HG03520 (cell line): Measurements from ENCODE around the gene ATP8B4.
"Not testable (repeated sequence)": the region's sequence is repeated elsewhere in the genome, so short reads cannot be mapped to it uniquely, and the experiment has no call there.

Experiments
- ATAC-seq: cut with Tn5 transposase; IDR thresholded peaks from one replicate; pipeline ENCODE4 v1.9.1; 2021; ENCODE audit warnings: mild to moderate bottlenecking, moderate library complexity; ENCODE audit not compliant: unreplicated experiment

ATP8B4 gene

DNA sequence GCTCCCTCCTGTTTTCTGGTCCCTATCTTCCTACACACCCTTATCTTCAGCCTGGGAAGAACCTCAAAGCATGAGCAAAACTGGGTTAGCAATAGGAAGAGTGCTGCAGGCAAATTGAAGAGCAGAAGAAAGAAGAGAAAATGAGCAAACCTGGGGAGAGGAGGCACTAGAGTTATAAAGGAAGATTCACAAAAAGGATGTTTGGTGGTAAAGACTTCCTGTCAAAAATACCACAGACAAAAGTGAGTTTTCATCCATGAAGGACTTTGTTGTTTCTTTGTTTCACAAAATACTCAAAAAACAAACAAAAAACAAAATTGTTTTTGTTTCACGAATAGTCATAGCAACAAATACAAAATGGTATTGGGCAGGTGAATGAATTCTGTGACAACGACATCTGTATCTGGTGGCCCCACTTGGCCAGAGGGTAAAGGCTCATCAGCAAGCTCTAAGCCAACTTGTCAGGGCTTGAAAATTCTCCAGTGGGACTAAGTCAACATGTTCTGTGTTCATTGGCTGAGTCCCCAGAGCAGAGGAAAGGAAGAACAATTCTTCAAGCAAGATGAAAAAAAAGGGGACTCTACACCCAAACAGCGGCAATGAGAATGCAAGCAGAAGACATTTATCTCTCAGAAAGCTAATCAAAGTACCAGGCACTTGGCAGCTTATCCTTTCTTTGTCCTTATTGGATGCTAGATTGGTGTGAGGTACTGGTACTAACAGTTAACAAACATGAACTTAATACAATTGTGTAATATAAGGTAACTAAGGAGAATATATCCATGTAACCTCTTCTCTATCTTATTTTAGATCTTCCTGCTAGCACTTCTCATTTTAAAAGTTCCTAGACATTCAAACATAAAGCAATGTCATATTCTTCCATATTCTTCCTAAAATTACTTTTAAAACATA is 9.7 kb downstream of the ATP8B4 start:
- no peak for ATAC-seq

DNA sequence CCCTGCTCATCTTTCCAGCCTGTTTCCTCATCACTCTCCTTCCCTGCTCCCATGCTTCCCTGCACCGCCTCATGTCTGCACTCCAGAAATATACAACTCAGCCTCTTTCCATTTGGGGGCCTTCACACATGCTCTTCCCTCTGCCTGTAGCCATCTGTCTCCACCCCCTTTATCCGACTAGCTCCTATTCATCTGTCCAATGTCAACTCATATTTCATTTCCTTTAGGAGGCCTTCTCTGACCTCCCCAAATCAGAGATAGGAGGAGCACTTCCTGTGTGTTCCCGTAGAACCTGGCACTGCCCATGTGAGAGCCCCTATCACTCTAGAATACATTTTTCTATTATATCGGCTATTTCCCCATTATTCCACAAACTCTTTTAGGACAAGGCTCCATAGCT is 10.6 kb downstream of the ATP8B4 start:
- ATAC-seq, result no peak

DNA sequence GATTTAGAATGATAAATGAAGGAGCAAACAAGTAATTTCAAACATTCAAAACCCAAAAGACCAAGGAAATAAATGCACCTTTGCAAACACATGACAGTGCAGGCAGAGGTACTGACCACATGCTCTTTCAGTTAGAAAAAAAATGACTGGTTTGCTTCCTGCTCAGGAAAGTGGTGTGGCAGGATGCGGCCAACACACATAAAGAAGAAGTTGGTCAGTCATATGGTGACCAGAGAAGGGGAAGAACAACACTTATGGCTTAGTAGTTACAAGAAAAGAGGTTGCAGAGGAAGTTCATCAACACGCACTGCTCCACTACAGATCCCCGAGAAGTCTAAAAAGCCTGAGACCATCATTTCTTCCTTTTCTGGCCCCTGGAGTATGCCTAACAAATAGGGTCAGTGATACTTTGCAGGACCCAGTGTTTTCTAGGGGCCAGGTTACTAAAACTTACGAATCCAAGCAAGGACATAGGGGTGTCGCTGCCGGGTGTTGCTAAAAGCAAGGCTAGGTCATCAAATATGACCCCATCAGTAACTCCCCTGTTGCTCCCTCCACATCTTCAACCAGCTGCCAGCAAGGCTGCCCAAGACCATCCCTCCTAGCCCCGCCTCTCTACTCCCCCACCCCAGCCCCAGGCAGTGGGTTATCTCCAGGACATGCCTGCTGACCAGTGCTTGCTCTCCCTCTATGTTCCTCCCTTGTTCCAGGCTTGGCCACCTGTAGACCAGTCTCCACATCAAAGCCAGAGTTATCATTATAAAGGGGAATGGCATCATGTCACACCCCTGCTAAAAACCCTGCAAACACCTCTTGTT is 11.2 kb downstream of the ATP8B4 start:
- ATAC-seq, result peak; percentile 92

DNA sequence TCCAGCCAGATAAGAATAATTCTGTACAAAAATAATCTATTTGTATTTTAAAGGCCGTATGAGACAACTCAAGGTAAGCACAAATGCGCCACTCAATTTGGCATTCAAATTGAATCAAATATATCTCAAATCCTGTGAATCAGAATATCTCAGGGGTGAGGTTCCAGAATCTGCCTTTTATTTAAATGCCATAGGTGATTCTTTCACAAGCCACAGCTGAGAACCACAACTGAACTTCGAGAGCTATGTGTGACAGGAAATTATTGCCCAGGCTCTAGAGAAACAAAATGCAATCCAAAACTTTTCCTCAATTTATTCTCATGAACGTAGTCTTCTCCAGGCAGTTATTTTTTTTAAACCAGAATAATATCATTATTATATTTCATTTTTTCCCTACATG is 11.9 kb downstream of the ATP8B4 start:
- ATAC-seq, result no peak

DNA sequence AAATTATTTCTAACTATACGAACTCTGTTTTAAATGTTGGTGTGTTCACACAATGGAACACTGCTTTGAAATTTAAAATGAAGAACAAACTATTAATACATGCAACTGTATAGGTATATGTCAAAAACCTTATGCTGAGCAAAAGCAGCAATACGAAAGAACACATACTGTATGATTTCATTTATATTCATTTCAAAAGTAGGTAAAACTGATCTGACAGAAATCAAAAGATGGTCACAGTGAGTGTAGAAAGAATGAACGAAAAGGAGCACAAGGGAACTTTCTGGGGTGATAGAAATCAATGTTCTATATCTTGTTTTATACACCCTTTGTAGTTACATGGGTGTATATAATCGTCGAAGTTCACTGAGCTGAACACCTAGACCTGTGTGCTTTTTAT is 12.6 kb downstream of the ATP8B4 start:
- ATAC-seq, result no peak

DNA sequence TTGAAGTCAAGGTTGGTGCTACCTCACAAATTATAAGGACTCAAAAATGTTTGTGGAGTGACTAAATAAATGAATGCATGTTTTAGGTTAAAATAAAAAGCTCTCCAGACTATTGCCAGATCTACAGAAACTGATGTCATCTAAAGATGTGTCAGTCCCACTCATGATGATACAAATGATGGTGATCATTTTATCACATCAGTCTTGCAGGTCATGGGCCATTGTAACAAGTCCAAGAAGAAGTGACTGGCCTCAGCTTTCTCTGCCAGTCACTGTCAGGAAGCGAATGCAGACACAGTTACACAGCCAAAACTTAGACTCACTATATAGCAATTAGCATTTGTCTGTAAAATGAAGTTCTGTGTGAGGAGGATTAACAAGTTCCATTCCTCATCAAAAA is 18.5 kb downstream of the ATP8B4 start:
- no peak for ATAC-seq

DNA sequence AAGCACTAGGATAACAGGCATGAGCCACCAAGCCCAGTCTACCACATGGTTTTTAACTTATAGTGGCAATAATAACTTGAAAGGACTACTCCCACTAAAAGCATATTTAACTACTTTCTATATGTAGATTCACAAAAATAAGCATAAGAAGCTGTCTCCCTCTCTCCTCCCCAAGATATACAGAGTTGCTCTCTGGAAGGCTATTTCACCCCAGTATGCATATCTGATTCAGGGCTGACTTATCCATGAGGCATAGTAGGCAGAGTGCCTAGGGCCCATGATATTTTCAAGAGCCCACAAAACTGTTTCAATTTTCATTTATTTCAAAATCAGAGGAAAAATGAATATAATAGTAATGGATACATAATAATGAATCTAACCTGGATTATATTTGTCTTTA is 20.5 kb downstream of the ATP8B4 start:
- ATAC-seq, result no peak

DNA sequence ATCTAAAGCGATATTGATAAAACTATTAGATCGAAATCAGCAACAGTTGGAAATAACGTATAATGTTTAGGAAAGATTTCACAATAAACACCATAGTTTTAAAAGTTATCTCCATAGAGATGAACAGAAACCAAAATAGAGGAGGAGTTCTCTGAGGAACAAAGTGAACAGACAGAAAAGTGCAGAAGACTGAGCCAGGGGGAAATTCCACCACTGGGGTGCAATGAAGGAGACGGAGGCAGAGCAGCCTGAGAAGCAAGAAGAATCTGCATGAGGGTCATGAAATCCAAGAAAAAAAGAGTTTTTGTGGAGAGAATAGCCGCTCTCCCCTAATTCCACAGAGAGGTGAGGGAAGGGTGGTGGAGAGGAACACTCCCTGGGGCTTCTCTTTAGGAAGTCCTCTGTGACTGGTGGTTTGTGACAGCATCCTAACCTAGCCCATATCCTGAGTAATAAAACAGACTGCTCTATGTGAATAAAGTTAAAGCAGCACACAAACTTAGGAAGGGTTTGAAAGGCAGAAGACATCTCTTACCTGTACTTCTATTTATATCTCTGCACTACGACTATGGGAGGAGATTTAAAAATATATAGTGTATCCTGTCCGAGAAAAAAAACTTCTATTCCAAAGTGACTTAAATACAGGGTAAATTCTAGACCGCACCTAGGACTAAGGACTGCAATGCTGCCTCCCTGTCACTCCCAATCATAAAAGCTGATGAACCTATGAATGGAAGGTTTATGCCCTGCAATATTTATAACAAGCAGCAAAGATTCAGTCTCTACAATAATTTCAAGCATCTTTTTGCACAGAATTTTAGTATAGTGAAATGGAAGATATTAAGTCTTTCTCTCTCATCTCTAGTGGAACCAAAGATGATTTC is 22.9 kb downstream of the ATP8B4 start:
- no peak for ATAC-seq

DNA sequence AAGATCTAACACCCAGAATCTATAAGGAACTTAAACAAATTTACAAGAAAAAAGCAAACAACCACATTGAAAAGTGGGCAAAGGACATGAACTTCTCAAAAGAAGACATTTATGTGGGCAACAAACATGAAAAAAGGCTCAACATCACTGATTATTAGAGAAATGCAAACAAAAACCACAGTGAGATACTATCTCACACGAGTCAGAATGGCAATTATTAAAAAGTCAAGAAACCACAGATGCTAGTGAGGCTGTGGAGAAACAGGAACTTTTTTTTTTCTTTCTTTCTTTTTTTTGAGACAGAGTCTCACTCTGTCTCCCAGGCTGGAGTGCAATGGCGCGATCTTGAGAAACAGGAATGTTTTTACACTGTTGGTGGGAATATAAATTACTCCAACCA is 29.6 kb downstream of the ATP8B4 start:
- not testable (repeated sequence) for ATAC-seq

DNA sequence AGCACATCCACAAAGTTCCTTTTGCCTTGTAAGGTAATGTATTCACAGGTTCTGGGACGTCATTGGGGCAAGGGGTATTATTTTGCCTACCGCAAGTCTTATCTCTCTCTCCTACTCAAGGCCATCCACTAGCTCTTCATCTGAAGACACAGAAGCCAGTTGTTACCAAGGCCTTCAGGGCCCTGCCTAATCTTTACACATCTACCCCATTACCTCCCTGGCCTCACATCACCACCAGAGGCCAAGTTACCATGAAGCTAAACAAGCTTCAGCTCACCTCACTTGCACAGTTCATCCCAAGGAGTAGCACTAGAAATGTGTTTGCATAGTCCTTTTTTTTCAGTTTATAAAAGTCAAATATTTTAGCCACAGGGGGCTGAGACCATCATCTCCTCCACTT is 34.1 kb downstream of the ATP8B4 start:
- no peak for ATAC-seq

DNA sequence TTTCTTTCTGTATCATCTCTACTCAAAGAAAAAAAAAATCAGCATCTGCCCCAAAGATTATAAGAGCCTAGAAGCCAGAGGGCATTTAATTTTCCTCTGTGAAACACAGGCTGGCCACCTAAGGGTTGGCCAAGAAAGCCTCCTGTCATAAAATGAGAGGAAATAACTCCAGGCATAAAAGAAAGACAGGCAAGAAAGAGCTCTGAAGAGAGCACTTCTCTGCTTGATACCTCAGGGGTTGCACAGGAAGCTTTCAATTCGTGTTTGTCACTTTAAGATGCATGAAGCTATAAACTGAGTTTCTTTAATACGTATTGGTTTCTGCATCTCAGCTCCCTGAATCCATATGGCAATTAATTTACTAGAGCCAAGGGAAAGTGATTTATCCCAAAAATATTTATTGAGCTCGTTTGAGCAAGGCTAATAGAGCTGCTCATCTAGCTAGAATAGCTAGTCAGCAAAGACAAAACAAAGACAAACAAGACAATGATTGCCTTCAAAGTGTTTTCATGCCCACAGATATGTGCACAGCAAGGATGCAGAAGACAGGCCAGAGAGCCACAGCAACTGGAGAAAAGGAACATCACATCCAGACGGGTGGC is 35.5 kb downstream of the ATP8B4 start:
- no peak for ATAC-seq

DNA sequence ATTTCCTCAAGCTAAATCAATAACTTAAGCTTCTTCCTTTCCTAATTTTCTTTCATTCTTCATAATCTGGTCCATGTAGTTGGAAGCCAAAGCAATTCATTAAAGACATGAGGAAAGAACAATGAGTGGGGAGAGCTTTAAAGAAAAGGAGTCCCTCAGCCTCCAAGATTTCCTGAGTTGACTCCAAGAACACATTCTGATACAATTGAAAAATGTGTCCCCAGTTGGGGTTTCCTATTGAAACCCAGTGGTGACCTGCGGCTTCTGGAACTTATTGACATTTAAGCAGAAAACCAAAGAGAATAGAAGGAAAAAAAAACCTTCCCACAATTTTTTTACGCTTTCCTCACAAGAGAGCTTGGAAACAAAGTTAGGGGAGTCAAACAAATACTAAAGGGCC is 37.0 kb downstream of the ATP8B4 start:
- no peak for ATAC-seq

DNA sequence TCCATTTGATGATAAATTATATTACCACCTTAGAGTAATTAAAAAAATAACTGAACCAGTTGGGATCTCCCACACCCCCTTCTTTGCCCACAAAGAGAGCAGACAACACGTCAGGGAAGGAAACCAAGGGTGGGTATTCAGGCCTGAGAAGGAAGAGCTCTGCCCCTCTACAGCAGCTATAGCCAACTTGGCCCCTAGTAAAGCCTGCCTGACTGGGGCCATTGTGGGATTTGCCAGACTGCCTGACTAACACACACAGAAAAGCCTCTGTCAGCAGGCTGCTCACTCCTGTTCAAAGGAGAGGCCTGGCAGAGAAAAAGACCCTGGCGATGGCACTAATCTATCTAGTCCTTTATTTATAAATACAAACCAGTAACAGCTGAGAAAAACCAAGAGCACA is 41.4 kb downstream of the ATP8B4 start:
- no peak for ATAC-seq

DNA sequence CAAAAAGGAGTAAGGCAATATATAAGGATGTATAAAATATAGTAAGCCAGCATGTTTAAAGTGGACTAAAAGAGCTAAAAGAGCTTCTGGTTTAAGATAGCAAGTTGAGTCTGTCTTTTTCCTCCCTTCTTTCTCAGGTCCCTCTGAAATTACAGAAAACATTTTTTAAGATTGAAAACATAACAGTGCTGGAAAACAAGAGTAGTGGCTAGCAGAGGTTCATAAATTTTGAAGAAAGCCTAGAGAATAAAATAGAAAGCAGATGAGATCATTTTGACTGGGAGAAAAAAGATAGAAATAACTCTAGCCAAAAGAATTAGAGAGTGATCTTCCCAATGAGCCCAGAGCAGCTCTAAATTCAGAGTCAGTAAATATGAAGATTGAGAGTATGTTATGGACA is 41.9 kb downstream of the ATP8B4 start:
- no peak for ATAC-seq

DNA sequence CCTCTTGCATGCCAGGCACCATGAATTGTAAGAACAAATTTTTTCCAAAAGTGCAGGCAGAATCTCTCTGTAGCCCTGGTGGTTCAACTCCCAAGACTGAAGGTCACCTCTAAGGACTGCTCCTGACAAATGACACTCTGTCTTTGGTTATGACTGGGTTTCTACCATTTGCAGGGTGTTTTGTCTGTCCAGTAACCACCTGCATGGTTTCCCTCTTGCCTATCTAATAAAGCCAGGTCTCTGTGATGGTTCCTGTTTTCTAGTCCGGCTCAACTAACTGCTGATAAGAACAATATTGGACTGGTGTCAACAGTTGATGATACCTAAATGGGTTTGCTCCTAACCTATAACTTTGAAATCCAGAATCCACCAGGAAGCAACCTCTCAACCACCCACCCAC is 43.7 kb downstream of the ATP8B4 start:
- ATAC-seq, result no peak

DNA sequence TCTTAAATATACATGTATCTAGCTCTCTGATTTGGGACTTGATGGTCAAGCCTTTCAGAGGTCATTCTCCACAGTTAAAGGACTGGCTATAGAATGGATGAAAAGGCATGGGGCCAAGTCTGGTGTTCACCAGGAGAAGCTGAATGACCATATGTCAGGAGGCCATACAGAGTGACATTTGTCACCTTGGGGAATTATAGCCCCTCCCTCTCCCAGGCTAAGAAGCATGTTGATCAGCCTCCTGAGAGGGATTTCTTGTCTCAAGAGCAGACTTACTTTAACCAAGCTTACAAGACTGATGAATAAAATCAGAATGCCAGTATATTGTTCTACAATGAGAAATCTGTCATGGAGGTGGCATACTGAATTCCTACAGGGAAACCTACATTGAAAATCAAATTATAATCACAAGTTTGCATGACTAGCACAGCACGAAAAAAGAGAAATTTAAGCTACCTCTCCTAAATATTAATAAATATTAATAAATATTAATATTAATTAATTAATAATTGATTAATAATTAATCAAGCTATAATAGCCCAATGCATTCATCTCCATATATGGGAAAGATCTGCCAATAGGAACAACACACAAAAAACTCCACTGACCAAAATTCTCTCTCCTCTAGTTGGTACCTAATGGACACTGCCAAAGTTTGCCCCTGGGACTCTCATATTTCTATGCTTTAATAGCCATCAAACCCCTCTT is 47.3 kb downstream of the ATP8B4 start:
- no peak for ATAC-seq

DNA sequence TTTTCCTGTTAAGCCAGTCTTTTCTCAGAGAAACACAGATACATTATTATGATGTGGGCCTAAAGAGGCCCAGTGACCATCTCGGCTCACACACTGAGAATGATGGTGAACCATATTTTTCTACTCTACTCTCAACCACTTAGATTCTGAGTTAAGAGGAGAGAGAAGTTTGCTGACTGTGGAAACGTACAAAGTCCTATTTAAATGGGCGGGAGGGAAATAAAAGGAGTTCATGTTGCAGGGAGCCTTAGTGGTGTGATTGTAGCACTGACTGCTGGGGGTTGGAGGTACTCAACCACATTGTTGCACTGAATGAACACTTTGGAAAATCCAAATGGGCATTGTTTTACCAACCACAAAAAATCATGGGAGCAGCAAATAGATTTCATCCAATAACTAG is 51.0 kb downstream of the ATP8B4 start:
- ATAC-seq, result no peak

DNA sequence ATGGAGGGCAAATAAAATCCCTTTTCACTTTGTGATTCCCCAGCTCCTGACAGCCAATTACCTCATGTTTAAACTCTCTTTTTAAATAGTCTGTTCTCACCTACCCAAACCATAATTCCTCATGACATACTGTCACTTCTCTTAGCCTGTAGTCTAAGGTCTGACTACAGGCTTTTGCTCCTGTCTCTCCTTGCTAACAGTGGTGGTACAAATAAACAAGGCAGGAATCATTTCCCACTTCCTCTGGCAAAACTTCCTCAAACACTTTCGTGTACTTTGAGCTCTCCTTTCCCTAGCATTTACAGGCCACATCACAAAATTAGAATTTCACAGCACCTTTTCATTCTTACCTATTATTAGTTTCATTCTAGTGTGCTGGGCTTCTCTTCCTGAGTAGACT is 51.8 kb downstream of the ATP8B4 start:
- no peak for ATAC-seq

DNA sequence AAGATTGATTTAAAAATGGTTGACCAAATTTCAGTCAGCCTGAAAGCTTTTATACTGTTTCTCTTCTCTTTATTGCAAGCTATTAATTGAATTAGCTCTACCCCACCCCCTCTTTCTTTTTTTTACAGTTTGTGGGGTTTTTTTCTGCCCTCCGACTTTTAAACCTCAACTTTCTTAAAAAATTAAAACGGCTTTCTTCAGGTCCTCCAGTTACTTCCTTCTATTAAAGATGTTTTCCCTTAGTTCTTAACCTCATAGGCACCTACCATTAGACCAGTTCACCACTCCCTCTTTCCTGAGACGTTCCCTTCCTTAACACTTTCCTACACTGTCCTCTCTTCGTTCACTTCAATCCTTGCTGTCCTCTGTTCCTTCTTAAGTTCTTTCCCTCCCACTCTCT is 52.4 kb downstream of the ATP8B4 start:
- no peak for ATAC-seq

DNA sequence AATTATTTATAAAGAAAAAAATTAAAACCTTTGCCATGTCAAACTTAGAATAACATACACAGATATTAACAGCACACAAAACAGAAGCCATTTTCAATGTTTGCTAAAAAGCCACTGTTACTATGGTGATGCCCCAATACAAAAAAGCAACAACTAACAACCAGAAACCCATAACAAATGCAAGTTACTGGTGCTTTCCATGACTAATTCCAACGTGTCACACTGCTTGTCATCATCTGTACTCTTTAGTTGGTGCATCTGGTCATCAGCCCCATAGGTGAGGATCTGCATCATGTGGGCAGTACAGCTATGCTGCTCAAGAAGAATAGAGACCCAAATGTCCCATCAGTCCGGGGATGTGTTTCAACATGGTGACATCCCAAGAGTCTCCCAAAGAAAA is 52.8 kb downstream of the ATP8B4 start:
- peak; percentile 81 for ATAC-seq
